ENCODE data around the gene MOV10. TPM values are rescaled to one million over a fixed set of nuclear protein-coding genes. Genes with fewer than 3 reads are reported as not detected.
"Not testable (repeated sequence)": the region's sequence is repeated elsewhere in the genome, so short reads cannot be mapped to it uniquely, and the experiment has no call there.

Gene MOV10
- total RNA-seq, 2 donors from 2014 or later: 47.0 to 169 TPM

- DNase-seq (ENCODE audit: low spot score): no peak
- H3K9me3 ChIP-seq: no peaks in the 10 kb centered on the region
- no peak overlapping the region for H3K4me3 ChIP-seq
- no peaks in the 10 kb centered on the region for H3K27me3 ChIP-seq (replicated peaks; ENCODE audit: insufficient read depth)
- intact Hi-C loops (cut with DNase I): loop anchor here (5.0 to 10.0 kb wide), 3 partner anchors 240 to 960 kb away; partner anchors contain the start of genes LRIG2 and SLC16A1
- TF ChIP-seq POLR2AphosphoS5 (IDR thresholded peaks at IDR 0.05) (no peak), CTCF (IDR thresholded peaks at IDR 0.05) (no peak), POLR2A (IDR thresholded peaks at IDR 0.05) (no peak)
- WGBS: 90% methylated on average over 2 of the region's 2 CpGs
- peaks cover 4% of the 10 kb centered on the region for H3K4me1 ChIP-seq (replicated peaks)
- no peak overlapping the region for H3K27ac ChIP-seq
- H3K36me3 ChIP-seq: no peaks in the 10 kb centered on the region
Observed at GRCh38 chr1:112717263-112717873, 42.9 kb downstream of the MOV10 start.

- 15% methylated on average over 43 of the region's 44 CpGs for WGBS
- no peaks in the 10 kb centered on the region for H3K36me3 ChIP-seq
- peak; percentile 69 for DNase-seq (ENCODE audit: low spot score)
- H3K4me1 ChIP-seq (replicated peaks): peaks cover 4% of the 10 kb centered on the region
- peak; percentile 28 for TF ChIP-seq POLR2AphosphoS5 (IDR thresholded peaks at IDR 0.05)
- peak; percentile 71 to 88 (median 82) for TF ChIP-seq CTCF (IDR thresholded peaks at IDR 0.05)
- TF ChIP-seq POLR2A (IDR thresholded peaks at IDR 0.05): no peak
- peak overlapping the region in 1 of 2 donors; percentile 24 for H3K4me3 ChIP-seq
- no peaks in the 10 kb centered on the region for H3K9me3 ChIP-seq
- H3K27me3 ChIP-seq (replicated peaks; ENCODE audit: insufficient read depth): no peaks in the 10 kb centered on the region
- intact Hi-C loops (cut with DNase I): loop anchor here (1.0 to 10.0 kb wide), 4 partner anchors 85 to 958 kb away; partner anchors contain the start of genes LRIG2 and SLC16A1
- H3K27ac ChIP-seq: no peak overlapping the region
Observed at GRCh38 chr1:112718691-112719418, 44.4 kb downstream of the MOV10 start.

GRCh38 chr1:112719706-112720105 lies 45.2 kb downstream of the MOV10 start:
- DNase-seq (ENCODE audit: low spot score): no peak
- Histone ChIP-seq H3K4me1 (replicated peaks) (peaks cover 4% of the 10 kb centered on the region), H3K4me3 (no peak overlapping the region), H3K27me3 (replicated peaks; ENCODE audit: insufficient read depth) (no peaks in the 10 kb centered on the region), H3K9me3 (no peaks in the 10 kb centered on the region), H3K36me3 (no peaks in the 10 kb centered on the region), H3K27ac (no peak overlapping the region)
- intact Hi-C loops (cut with DNase I): loop anchor here (5.0 to 10.0 kb wide), 3 partner anchors 238 to 958 kb away; partner anchors contain the start of genes LRIG2 and SLC16A1
- no peak for TF ChIP-seq POLR2AphosphoS5 (IDR thresholded peaks at IDR 0.05)
- no peak for TF ChIP-seq CTCF (IDR thresholded peaks at IDR 0.05)
- WGBS: 100% methylated on average over 2 of the region's 2 CpGs

GRCh38 chr1:112720800-112721199 lies 46.3 kb downstream of the MOV10 start:
- DNase-seq (ENCODE audit: low spot score): no peak
- Histone ChIP-seq H3K36me3 (no peaks in the 10 kb centered on the region), H3K9me3 (no peaks in the 10 kb centered on the region), H3K4me1 (replicated peaks) (peaks cover 4% of the 10 kb centered on the region), H3K27me3 (replicated peaks; ENCODE audit: insufficient read depth) (no peaks in the 10 kb centered on the region), H3K27ac (no peak overlapping the region), H3K4me3 (no peak overlapping the region)
- no peak for TF ChIP-seq CTCF (IDR thresholded peaks at IDR 0.05)
- TF ChIP-seq POLR2A (IDR thresholded peaks at IDR 0.05): no peak
- TF ChIP-seq POLR2AphosphoS5 (IDR thresholded peaks at IDR 0.05): no peak
- 83% methylated on average over 3 of the region's 3 CpGs for WGBS
- intact Hi-C loops (cut with DNase I): no loop called here

- H3K36me3 ChIP-seq; H3K4me1 ChIP-seq (replicated peaks); H3K27ac ChIP-seq; H3K27me3 ChIP-seq (replicated peaks; ENCODE audit: insufficient read depth); H3K4me3 ChIP-seq; H3K9me3 ChIP-seq; intact Hi-C loops (cut with DNase I); DNase-seq (ENCODE audit: low spot score): not testable (repeated sequence)
- WGBS: 94% methylated on average over 2 of the region's 2 CpGs
Observed at GRCh38 chr1:112721294-112721693, 46.8 kb downstream of the MOV10 start.
